OCI-LY1 (cell line): ENCODE results near the gene AGPAT3.

Source experiments
- H2AFZ ChIP-seq: fragments of 200-600 bp; sonication (generic), shearing (Covaris generic); 2 replicates; pipeline ENCODE4 v1.6.0; 2014; ENCODE audit warnings: antibody characterized with exemption, mild to moderate bottlenecking, low read length
- H3F3A ChIP-seq: fragments of 200-600 bp; sonication (generic), shearing (Covaris generic); 2 replicates; pipeline ENCODE4 v1.6.0; 2014; ENCODE audit warnings: mild to moderate bottlenecking, antibody characterized with exemption, low read length, moderate library complexity; ENCODE audit not compliant: insufficient read depth
- H3K27ac ChIP-seq: fragments of 200-600 bp; sonication (generic); 2 replicates; pipeline ENCODE4 v1.5.1; 2014; ENCODE audit warnings: low read length, mixed run types, mild to moderate bottlenecking, low read depth; ENCODE audit not compliant: poor library complexity, severe bottlenecking
- H3K27me3 ChIP-seq: fragments of 200-600 bp; sonication (generic); 2 replicates; pipeline ENCODE4 v1.6.0; 2014; ENCODE audit warnings: antibody characterized with exemption, mild to moderate bottlenecking, low read length, moderate library complexity; ENCODE audit not compliant: insufficient read depth
- H3K36me3 ChIP-seq: fragments of 200-600 bp; sonication (generic); 2 replicates; pipeline ENCODE4 v1.6.1; 2014; ENCODE audit warnings: mild to moderate bottlenecking, antibody characterized with exemption, low read length, moderate library complexity, mixed read lengths; ENCODE audit not compliant: insufficient read depth
- H3K4me1 ChIP-seq: fragments of 200-600 bp; sonication (generic); 2 replicates; pipeline ENCODE4 v1.5.1; 2014; ENCODE audit warnings: mild to moderate bottlenecking, low read length, moderate library complexity; ENCODE audit not compliant: insufficient read depth, severe bottlenecking
- H3K4me2 ChIP-seq: fragments of 200-600 bp; sonication (generic), shearing (Covaris generic); 2 replicates; pipeline ENCODE4 v1.6.1; 2014; ENCODE audit warnings: low read length
- H3K4me3 ChIP-seq: fragments of 200-600 bp; sonication (generic); 2 replicates; pipeline ENCODE4 v1.5.1; 2014; ENCODE audit warnings: low read length, low read depth, mild to moderate bottlenecking, mixed read lengths; ENCODE audit not compliant: poor library complexity, severe bottlenecking
- H3K79me2 ChIP-seq: fragments of 200-600 bp; shearing (Covaris generic); 2 replicates; pipeline ENCODE4 v1.6.1; 2016; ENCODE audit warnings: mixed run types, low read length, mixed read lengths; ENCODE audit not compliant: insufficient read depth
- H3K9ac ChIP-seq: fragments of 200-600 bp; sonication (generic), shearing (Covaris generic); 2 replicates; pipeline ENCODE4 v1.6.1; 2014; ENCODE audit warnings: mild to moderate bottlenecking, low read length, mixed read lengths
- H3K9me2 ChIP-seq: fragments of 200-600 bp; sonication (generic), shearing (Covaris generic); 2 replicates; pipeline ENCODE4 v1.6.1; 2014; ENCODE audit warnings: low read depth, mild to moderate bottlenecking, low read length, mixed read lengths
- H3K9me3 ChIP-seq: fragments of 200-600 bp; shearing (Covaris generic); 2 replicates; pipeline ENCODE4 v1.6.1; 2014; ENCODE audit warnings: low read length, mixed read lengths
- H4K20me1 ChIP-seq: fragments of 200-600 bp; sonication (generic), shearing (Covaris generic); 2 replicates; pipeline ENCODE4 v1.6.0; 2016; ENCODE audit warnings: mild to moderate bottlenecking, low read length; ENCODE audit not compliant: insufficient read depth
- EZH2 ChIP-seq: fragments of 200-600 bp; sonication (generic), shearing (Covaris generic); IDR thresholded peaks from 2 replicates; pipeline ENCODE4 v1.8.0; 2017; ENCODE audit warnings: borderline replicate concordance, mixed run types, mild to moderate bottlenecking, antibody characterized with exemption, low read length, moderate library complexity, mixed read lengths
- TF ChIP-seq, protein P1 (sequence below): fragments of 200-600 bp; sonication (generic), shearing (Covaris generic); IDR thresholded peaks from 2 replicates; pipeline ENCODE4 v1.5.1; 2017; ENCODE audit warnings: mild to moderate bottlenecking, antibody characterized with exemption, low read length, moderate library complexity, mixed read lengths

The AGPAT3 gene

DNA sequence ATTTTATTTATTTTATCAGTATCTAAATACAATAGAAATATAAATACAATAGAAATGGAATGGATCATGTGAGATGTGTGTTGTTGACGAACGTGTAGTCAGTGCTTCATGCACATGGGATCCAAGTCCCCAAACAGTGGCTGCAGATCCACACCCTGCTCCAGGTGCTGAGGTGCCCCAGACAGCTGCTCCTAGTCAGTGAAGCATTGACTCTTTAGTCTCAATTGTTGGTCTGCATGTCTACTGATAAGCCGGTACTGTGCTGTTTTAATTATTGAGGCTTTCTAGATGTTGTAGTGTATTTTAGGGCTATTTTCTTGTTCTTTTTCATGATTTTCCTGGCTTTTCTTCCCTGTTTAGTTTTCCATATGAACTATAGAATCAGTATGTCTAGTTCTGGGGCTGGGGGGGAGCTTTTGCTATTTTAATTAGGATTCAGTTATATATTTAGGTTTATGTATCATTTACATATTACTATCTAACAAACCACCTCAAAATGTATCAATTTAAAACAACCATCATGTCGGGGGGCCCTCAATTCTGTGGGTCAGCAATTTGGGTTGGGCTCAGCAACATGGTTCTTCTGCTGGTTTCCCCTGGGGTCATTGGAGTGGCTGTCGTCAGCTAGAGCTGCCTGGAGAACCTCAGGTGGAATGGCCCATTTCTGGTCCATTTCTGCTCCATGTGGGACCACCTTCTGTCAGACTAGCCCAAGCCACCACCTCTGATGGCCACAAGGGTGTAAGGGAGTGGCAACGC lies 83.9 kb downstream of the AGPAT3 start:
- H3K27me3 ChIP-seq, result no peaks in the 10 kb centered on the region; the same call in 1 of the 2 replicates
- H3K9ac ChIP-seq, result no peak overlapping the region
- no peak for TF ChIP-seq EZH2
- TF ChIP-seq, protein P1, sequence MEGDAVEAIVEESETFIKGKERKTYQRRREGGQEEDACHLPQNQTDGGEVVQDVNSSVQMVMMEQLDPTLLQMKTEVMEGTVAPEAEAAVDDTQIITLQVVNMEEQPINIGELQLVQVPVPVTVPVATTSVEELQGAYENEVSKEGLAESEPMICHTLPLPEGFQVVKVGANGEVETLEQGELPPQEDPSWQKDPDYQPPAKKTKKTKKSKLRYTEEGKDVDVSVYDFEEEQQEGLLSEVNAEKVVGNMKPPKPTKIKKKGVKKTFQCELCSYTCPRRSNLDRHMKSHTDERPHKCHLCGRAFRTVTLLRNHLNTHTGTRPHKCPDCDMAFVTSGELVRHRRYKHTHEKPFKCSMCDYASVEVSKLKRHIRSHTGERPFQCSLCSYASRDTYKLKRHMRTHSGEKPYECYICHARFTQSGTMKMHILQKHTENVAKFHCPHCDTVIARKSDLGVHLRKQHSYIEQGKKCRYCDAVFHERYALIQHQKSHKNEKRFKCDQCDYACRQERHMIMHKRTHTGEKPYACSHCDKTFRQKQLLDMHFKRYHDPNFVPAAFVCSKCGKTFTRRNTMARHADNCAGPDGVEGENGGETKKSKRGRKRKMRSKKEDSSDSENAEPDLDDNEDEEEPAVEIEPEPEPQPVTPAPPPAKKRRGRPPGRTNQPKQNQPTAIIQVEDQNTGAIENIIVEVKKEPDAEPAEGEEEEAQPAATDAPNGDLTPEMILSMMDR, result no peak
- H4K20me1 ChIP-seq, result no peaks in the 10 kb centered on the region
- no peak overlapping the region for H3K27ac ChIP-seq
- H3K4me1 ChIP-seq, result no peaks in the 10 kb centered on the region
- no peaks in the 10 kb centered on the region for H3K79me2 ChIP-seq
- peaks cover 4% of the 10 kb centered on the region; the same call in 1 of the 2 replicates for H3K9me3 ChIP-seq
- no peak overlapping the region for H3K4me3 ChIP-seq
- no peaks in the 10 kb centered on the region for H3K9me2 ChIP-seq
- H3F3A ChIP-seq, result no peaks in the 10 kb centered on the region
- peaks cover 27% of the 10 kb centered on the region; the same call in 1 of the 2 replicates for H3K36me3 ChIP-seq
- no peak overlapping the region for H2AFZ ChIP-seq
- H3K4me2 ChIP-seq, result no peak overlapping the region

GRCh38 chr21:43949499-43950208 lies 84.6 kb downstream of the AGPAT3 start:
- Histone ChIP-seq H3K9ac (no peak overlapping the region), H3K79me2 (no peaks in the 10 kb centered on the region), H2AFZ (no peak overlapping the region), H3F3A (no peaks in the 10 kb centered on the region), H3K9me2 (no peaks in the 10 kb centered on the region), H3K36me3 (peaks cover 27% of the 10 kb centered on the region; the same call in 1 of the 2 replicates), H4K20me1 (no peaks in the 10 kb centered on the region), H3K4me2 (no peak overlapping the region), H3K4me3 (no peak overlapping the region), H3K9me3 (peaks cover 4% of the 10 kb centered on the region; the same call in 1 of the 2 replicates), H3K27ac (no peak overlapping the region), H3K4me1 (no peaks in the 10 kb centered on the region), H3K27me3 (no peaks in the 10 kb centered on the region; the same call in 1 of the 2 replicates)
- TF ChIP-seq EZH2, result no peak
- TF ChIP-seq, protein P1, result no peak

GRCh38 chr21:43950481-43950880 lies 85.5 kb downstream of the AGPAT3 start:
- no peak overlapping the region for H3K9ac ChIP-seq
- no peak overlapping the region for H3K4me2 ChIP-seq
- peaks cover 4% of the 10 kb centered on the region; the same call in 1 of the 2 replicates for H3K9me3 ChIP-seq
- TF ChIP-seq, protein P1, result no peak
- TF ChIP-seq EZH2, result no peak
- no peaks in the 10 kb centered on the region for H3K4me1 ChIP-seq
- H3K4me3 ChIP-seq, result no peak overlapping the region
- peaks cover 27% of the 10 kb centered on the region; the same call in 1 of the 2 replicates for H3K36me3 ChIP-seq
- H2AFZ ChIP-seq, result no peak overlapping the region
- no peaks in the 10 kb centered on the region for H3F3A ChIP-seq
- H3K27me3 ChIP-seq, result no peaks in the 10 kb centered on the region; the same call in 1 of the 2 replicates
- no peak overlapping the region for H3K27ac ChIP-seq
- H3K9me2 ChIP-seq, result no peaks in the 10 kb centered on the region
- H3K79me2 ChIP-seq, result no peaks in the 10 kb centered on the region
- no peaks in the 10 kb centered on the region for H4K20me1 ChIP-seq
